HepG2 (cell line): Measurements from ENCODE around the gene MSI2. TPM values are rescaled to one million over a fixed set of nuclear protein-coding genes. Genes with fewer than 3 reads are reported as not detected.

Experiments
- ATAC-seq: fragments of 200-7000 bp; cut with Tn5 transposase; 3 replicates; pipeline ENCODE4 v1.9.1; 2020; ENCODE audit warnings: mild to moderate bottlenecking, moderate library complexity
- BruUV-seq: library from RNA; stranded (reverse); fragments of 400-500 nt; replicated peaks from 2 replicates; lab custom pipeline; 2021; lab: Mats Ljungman, UMichigan
- CTCF ChIA-PET: fragments of 300-600 bp; formaldehyde crosslinking; extraction: SDS; loops from one replicate; lab custom pipeline; 2021; ENCODE audit warnings: low total read pairs, inconsistent platforms, low intra/inter-chr PET ratio; lab: Yijun Ruan, JAX
- POLR2A ChIA-PET: fragments of 350-600 bp; sonication (Branson Sonifier 250); formaldehyde crosslinking; loops from one replicate; lab custom pipeline; 2020; ENCODE audit warnings: antibody characterized with exemption, inconsistent platforms; lab: Yijun Ruan, JAX
- DNase-seq: peaks from one replicate; pipeline ENCODE4 v3.0.0-alpha.2; 2015; ENCODE audit warnings: low spot score
- FAIRE-seq: peaks from 3 replicates; lab custom pipeline; 2011; peaks lifted over from hg19 to GRCh38; lab: Jason Lieb, UNC
- H2AFZ ChIP-seq: one replicate; pipeline ENCODE4 v1.6.1; 2011; ENCODE audit warnings: low read length, inconsistent platforms
- H3K27ac ChIP-seq: fragments of 300-600 bp; 3 replicates; pipeline ENCODE4 v1.8.0; 2011; ENCODE audit warnings: mixed run types, mild to moderate bottlenecking, mixed read lengths, low read length, inconsistent platforms; ENCODE audit not compliant: insufficient read depth; ENCODE audit errors: extremely low read length
- H3K27me3 ChIP-seq, 2 experiments: fragments of 200-600 bp in 1 of 2; 2 replicates in 1 of 2; 3 replicates in 1 of 2; pipeline versions ENCODE4 v1.6.0 to v1.8.0; 2011; ENCODE audit warnings: low read length in 2 of 2, mild to moderate bottlenecking in 2 of 2, moderate library complexity in 2 of 2, inconsistent platforms in 1 of 2; ENCODE audit not compliant: insufficient read depth in 2 of 2, control insufficient read depth in 1 of 2
- H3K36me3 ChIP-seq, 2 experiments: fragments of 200-600 bp in 1 of 2; replicated peaks in 1 of 2; 2 replicates in 1 of 2; 3 replicates in 1 of 2; pipeline versions ENCODE4 v1.5.1 to v1.8.0; 2011; ENCODE audit warnings: low read length in 2 of 2, inconsistent platforms in 1 of 2; ENCODE audit not compliant: insufficient read depth in 2 of 2, control insufficient read depth in 1 of 2
- H3K4me1 ChIP-seq: 2 replicates; pipeline ENCODE4 v1.5.1; 2012; ENCODE audit warnings: low read length, inconsistent platforms; ENCODE audit not compliant: insufficient read depth
- H3K4me2 ChIP-seq: 2 replicates; pipeline ENCODE4 v1.6.0; 2011; ENCODE audit warnings: low read depth, low read length, inconsistent platforms
- H3K4me3 ChIP-seq, 3 experiments: fragments of 200-600 bp in 1 of 3; sonication (generic), shearing (Covaris generic) in 1 of 3; replicated peaks in 1 of 3; 2 replicates each; pipeline ENCODE4 v1.5.1; 2011 to 2016; ENCODE audit warnings: low read length in 3 of 3, inconsistent platforms in 2 of 3, low read depth in 2 of 3, mild to moderate bottlenecking in 2 of 3, control low read depth in 1 of 3, mixed read lengths in 1 of 3; ENCODE audit not compliant: insufficient read depth in 1 of 3
- H3K79me2 ChIP-seq: one replicate; pipeline ENCODE4 v1.6.1; 2011; ENCODE audit warnings: low read length, inconsistent platforms; ENCODE audit not compliant: insufficient read depth
- H3K9ac ChIP-seq: 2 replicates; pipeline ENCODE4 v1.6.0; 2011; ENCODE audit warnings: mild to moderate bottlenecking, low read depth, low read length, inconsistent platforms; ENCODE audit not compliant: insufficient read depth
- H3K9me3 ChIP-seq: 2 replicates; pipeline ENCODE4 v1.5.1; 2012; ENCODE audit warnings: mild to moderate bottlenecking, low read length
- H4K20me1 ChIP-seq: 2 replicates; pipeline ENCODE4 v1.6.0; 2011; ENCODE audit warnings: inconsistent platforms, mild to moderate bottlenecking, low read length, moderate library complexity; ENCODE audit not compliant: insufficient read depth
- BRF2 ChIP-seq: sonication (generic); formaldehyde crosslinking; IDR thresholded peaks from 2 replicates; pipeline ENCODE4 v1.8.1; 2022; ENCODE audit warnings: mild to moderate bottlenecking, missing genetic modification reagents
- MATR3 ChIP-seq: sonication (generic); formaldehyde crosslinking; IDR thresholded peaks from 2 replicates; pipeline ENCODE4 v1.4.0; 2020; ENCODE audit warnings: missing genetic modification reagents
- MEIS2 ChIP-seq: sonication (generic); formaldehyde crosslinking; IDR thresholded peaks from 2 replicates; pipeline ENCODE4 v1.9.0; 2021; ENCODE audit warnings: mild to moderate bottlenecking, missing genetic modification reagents
- NBN ChIP-seq: fragments of 450-650 bp; conservative IDR thresholded peaks from 2 replicates; pipeline ENCODE4 v1.6.1; 2017
- RBM22 ChIP-seq: fragments of 200-400 bp; formaldehyde crosslinking; optimal IDR thresholded peaks from 2 replicates; pipeline ENCODE3; 2017; ENCODE audit warnings: mild to moderate bottlenecking, low read length, moderate library complexity
- RORA ChIP-seq: sonication (generic); formaldehyde crosslinking; IDR thresholded peaks from 2 replicates; pipeline ENCODE4 v1.5.0; 2020; ENCODE audit warnings: mild to moderate bottlenecking, missing genetic modification reagents, moderate library complexity
- ZHX1 ChIP-seq: sonication (generic); formaldehyde crosslinking; IDR thresholded peaks from 2 replicates; pipeline ENCODE4 v1.8.1; 2022; ENCODE audit warnings: low read depth, mild to moderate bottlenecking, missing genetic modification reagents
- ZNF331 ChIP-seq: sonication (generic); formaldehyde crosslinking; IDR thresholded peaks from 2 replicates; pipeline ENCODE4 v1.4.0; 2020; ENCODE audit warnings: missing genetic modification reagents
- ZNF629 ChIP-seq: sonication (generic); formaldehyde crosslinking; conservative IDR thresholded peaks from 2 replicates; pipeline ENCODE4 v1.5.0; 2020; ENCODE audit warnings: missing genetic modification reagents
- ZNF75D ChIP-seq: sonication (generic); formaldehyde crosslinking; IDR thresholded peaks from 2 replicates; pipeline ENCODE4 v1.8.1; 2023; ENCODE audit warnings: missing genetic modification reagents, mild to moderate bottlenecking, borderline replicate concordance
- WGBS: methylation state at CpG from one replicate; pipeline ENCODE4 v1.1.6; 2017; ENCODE audit warnings: low lambda C conversion rate; 5-methylcytosine and 5-hydroxymethylcytosine counted together
- in situ Hi-C: cut with HindIII; loops from 2 replicates; pipeline ENCODE4 v1.10.0; 2017; ENCODE audit warnings: low pct_unique_long_range_greater_than_20kb; ENCODE audit not compliant: extremely low pct_ligation_motif_present
- intact Hi-C: fragments of 100-400 bp; cut with micrococcal nuclease; formaldehyde crosslinking; loops from one replicate; pipeline ENCODE4 v1.10.0; 2022; ENCODE audit not compliant: unreplicated experiment
- polyA plus RNA-seq, 8 experiments: library from polyadenylated mRNA; depleted of rRNA in 3 of 8; stranded (reverse) in 7 of 8; unstranded in 1 of 8; fragments of >200 nt; fragmentation: Illumina TruSeq in 4 of 8; extraction: Trizol in 4 of 8; gene quantifications; 2 replicates each; pipeline versions ENCODE4 v1.2.1 to v1.2.3, GENCODE V29; 2011 to 2016; ENCODE audit warnings: low read depth in 4 of 8, missing spikeins in 1 of 8, mixed read lengths in 1 of 8; ENCODE audit not compliant: insufficient read depth in 1 of 8
- total RNA-seq, 5 experiments: library from RNA; depleted of rRNA; stranded (reverse); fragments of >200 nt; fragmentation: Illumina TruSeq; extraction: Trizol; gene quantifications; 2 replicates each; pipeline ENCODE4 v1.2.3, GENCODE V29; 2016; ENCODE audit warnings: low read depth in 1 of 5

MSI2 gene
- total and polyA plus RNA-seq, 2 of the 13 experiments (the other 11 are each of a cell fraction or from before 2014, with no cell fraction given), result 77.5 to 78.4 TPM

DNA sequence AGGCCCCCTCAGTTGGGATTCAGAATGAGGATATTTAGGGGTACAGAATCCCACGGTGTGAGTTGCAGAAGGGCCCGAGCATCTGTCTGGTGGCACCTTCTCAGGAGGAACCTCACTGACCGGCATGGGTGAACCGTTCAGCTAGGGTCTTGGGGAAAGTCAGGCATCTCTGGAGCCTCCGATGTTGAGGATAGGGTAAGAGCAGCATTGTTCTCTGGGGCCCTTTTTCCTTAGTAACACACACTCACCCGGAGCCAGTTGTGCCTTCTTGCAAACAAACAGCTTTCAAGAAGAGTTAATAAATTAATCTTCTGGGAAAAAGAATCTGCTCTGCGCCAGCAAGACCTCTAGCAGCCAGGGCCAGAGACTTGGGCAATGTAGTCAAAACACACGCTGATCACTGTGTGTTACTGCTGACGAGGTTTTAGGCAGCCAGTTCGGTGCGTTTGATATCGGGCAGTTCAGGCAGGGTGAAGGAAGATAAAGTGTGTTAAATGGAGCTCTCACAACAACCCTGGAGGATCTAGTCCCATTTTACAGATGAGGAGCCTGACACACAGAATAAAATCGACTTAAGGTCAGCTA, 48.9 kb downstream of the MSI2 start:
- DNase-seq (no peak), FAIRE-seq (no peak), ATAC-seq (no peak)
- Histone ChIP-seq H3K9ac (no peak overlapping the region), H3K27ac (no peak overlapping the region), H3K4me3 (no peak overlapping the region), H3K79me2 (peaks cover 37% of the 10 kb centered on the region), H4K20me1 (peaks cover 4% of the 10 kb centered on the region; the same call in 1 of the 2 replicates), H3K4me1 (no peaks in the 10 kb centered on the region), H3K27me3 (no peaks in the 10 kb centered on the region), H3K9me3 (no peaks in the 10 kb centered on the region), H3K4me2 (no peak overlapping the region), H2AFZ (no peak overlapping the region), H3K36me3 (peaks cover 21 to 56% of the 10 kb centered on the region in 2 experiments)
- no TSS peak for BruUV-seq
- in situ Hi-C loops, result no loop called here
- intact Hi-C loops, result no loop called here
- 93% methylated on average over 13 of the region's 13 CpGs for WGBS
- POLR2A ChIA-PET, result no interaction called here
- CTCF ChIA-PET, result no interaction called here
- TF ChIP-seq ZNF629 (CRISPR knock-in tag) (peak; percentile 45; the same call in 1 of the 2 replicates), ZNF75D (no peak), RBM22 (peak; percentile 43)

GRCh38 chr17:57305908-57306504, 49.7 kb downstream of the MSI2 start:
- Histone ChIP-seq H3K4me2 (no peak overlapping the region), H3K9ac (no peak overlapping the region), H3K4me1 (no peaks in the 10 kb centered on the region), H2AFZ (no peak overlapping the region), H3K27me3 (no peaks in the 10 kb centered on the region), H3K9me3 (no peaks in the 10 kb centered on the region), H3K36me3 (peaks cover 20 to 56% of the 10 kb centered on the region in 2 experiments), H4K20me1 (peaks cover 7% of the 10 kb centered on the region; the same call in 1 of the 2 replicates), H3K4me3 (no peak overlapping the region), H3K27ac (no peak overlapping the region), H3K79me2 (peaks cover 40% of the 10 kb centered on the region)
- no peak for FAIRE-seq
- no peak for ATAC-seq
- WGBS, result 93% methylated on average over 5 of the region's 5 CpGs
- no peak for TF ChIP-seq RORA (CRISPR knock-in tag)
- no peak for TF ChIP-seq MEIS2 (CRISPR knock-in tag)
- TF ChIP-seq MATR3 (CRISPR knock-in tag), result no peak
- TF ChIP-seq BRF2 (CRISPR knock-in tag), result no peak
- no peak for TF ChIP-seq ZNF331 (CRISPR knock-in tag)
- TF ChIP-seq NBN, result no peak
- TF ChIP-seq ZHX1, result no peak
- ChIA-PET CTCF (no interaction called here), POLR2A (no interaction called here)
- intact Hi-C loops, result no loop called here
- DNase-seq, result no peak
- no TSS peak for BruUV-seq
- in situ Hi-C loops, result no loop called here
